ENCODE data around the gene GLMP.

GRCh38 chr1:156295391-156295947 lies at the start of gene GLMP:
- TF ChIP-seq POLR2AphosphoS5 (IDR thresholded peaks at IDR 0.05; ENCODE audit: low read depth, low read length) (no peak), POLR2A (IDR thresholded peaks at IDR 0.05; ENCODE audit: low read depth, low read length) (peak; percentile 34; the same call in 1 of the 2 replicates), TAF1 (IDR thresholded peaks at IDR 0.05; ENCODE audit: borderline replicate concordance, low read depth, low read length) (no peak)
